ENCODE measurements around the gene ADAM10.
A peak's percentile ranks its signal among the peaks of the same experiment; 100 is the strongest.
"Not testable (repeated sequence)": the region's sequence is repeated elsewhere in the genome, so short reads cannot be mapped to it uniquely, and the experiment has no call there.

ADAM10 gene

GRCh38 chr15:58605931-58606530 lies 143.5 kb downstream of the ADAM10 start:
- DNase-seq = peak; percentile 80

GRCh38 chr15:58604455-58604923 lies 145.0 kb downstream of the ADAM10 start:
- no peak for DNase-seq

GRCh38 chr15:58603927-58604326 lies 145.6 kb downstream of the ADAM10 start:
- DNase-seq = not testable (repeated sequence)

GRCh38 chr15:58602823-58603222 lies 146.7 kb downstream of the ADAM10 start:
- DNase-seq = no peak

DNA sequence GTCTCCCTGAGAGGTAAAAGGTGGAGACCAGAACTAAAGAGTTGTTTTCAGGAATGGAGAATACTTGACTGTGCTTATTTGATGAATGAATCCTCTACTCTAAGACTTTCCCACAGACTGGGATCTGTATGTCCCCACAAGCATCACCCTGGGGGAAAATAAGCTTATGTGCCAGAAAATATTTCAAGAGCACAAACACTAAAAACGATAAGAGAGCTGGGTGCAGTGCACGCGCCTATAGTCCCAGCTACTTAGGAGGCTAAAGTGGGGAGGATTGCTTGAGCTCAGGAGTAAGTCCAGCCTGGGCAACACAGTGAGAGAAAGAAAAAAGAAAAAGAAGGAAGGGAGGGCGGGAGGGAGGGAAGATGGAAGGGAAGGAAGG lies 150.7 kb downstream of the ADAM10 start:
- no peak for DNase-seq

DNA sequence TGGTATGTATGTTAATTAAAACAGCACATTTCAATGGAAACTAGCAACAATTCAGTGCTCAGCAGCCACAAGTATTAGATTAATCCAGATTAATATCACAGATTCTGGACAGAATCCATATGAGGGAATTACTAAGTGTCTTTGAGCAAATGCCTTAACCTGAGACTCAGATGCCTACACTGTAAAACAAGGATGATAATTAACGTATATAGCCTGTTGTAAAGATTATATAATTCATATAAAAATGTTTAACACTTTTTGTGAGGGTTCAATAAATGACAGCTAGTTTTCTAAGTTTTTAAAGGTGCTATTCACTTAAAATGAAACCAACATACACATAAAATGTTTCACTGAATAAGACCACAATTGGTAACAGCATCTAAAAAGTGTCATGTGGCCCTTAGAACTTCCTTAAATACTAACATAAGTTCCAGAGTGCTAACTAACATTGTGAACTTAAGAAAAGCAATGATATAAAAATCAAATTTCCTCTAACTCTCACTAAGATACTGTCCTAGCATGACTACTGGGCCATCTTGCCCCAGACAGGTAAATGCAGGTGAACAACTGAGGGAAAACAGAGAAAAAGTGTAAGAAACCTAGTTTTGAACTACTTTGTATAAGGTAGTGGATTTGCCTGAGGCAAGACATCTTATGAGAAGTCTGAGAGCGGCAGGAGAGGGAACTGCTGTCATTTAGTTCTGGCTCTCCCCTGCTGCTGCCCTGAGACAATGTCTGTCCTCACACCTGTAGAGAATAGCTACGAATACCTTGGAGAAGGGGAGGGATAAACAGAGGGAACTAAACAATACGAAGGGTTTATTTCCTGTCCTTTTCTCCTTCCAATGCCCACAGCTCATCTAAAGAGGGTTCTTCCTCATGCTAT lies 151.3 kb downstream of the ADAM10 start:
- peak; percentile 48 for DNase-seq

DNA sequence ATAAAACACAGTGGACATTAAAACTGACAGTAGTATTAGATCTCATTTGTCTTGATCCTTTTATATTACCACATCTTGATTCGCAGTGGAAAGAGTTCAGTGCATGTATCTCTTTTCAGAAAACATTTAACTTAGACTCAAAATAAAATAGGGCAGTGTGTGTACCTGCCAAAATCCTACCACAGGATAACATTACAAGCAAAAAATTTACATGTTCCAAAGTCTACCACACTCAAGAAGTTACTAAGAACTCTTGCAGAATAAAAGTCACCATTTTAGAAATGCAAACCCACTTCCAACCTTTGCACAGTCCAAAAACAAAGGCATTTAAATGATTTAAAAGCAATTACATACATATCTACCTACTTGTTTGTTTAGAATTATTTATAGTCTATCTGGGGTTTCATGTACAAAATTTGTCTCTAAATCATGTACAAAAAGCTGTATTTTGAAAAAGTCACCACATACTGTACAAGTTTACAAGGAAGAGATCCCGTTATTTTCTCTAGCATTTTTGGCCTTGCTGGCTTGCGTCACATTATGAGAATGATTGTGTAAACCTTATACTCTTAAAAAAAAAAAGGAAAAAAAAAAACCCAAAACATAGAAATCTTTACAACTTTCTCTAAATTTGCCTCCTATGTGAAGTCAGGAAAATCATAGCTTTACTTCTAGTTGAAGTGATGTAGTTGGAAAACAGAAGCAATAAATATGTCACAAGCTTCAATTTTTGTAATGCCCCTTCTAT lies 153.8 kb downstream of the ADAM10 start:
- peak; percentile 33 for DNase-seq

DNA sequence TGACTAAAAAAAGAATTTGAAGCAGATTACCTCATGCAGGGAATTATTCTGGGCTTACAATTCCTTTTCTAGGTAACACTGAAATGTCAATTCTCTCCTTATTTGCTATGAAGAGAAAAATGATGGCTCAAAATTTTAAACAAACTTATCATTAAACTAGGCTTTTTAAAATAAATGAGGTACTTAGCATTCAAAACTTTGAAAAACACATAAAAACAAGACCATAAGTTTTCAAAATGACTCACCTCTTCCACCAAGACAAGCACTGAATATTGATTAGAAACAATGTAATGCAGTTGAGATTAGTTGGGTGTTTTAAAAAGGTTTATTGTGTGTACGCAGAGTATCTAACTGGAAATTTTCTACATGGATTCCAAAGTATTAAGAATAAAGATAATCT lies 154.6 kb downstream of the ADAM10 start:
- no peak for DNase-seq

- DNase-seq = peak; percentile 31
Measured at GRCh38 chr15:58593870-58594269, 155.6 kb downstream of the ADAM10 start.

- no peak for DNase-seq
Measured at GRCh38 chr15:58590926-58591325, 158.6 kb downstream of the ADAM10 start.

GRCh38 chr15:58590236-58590635 lies 159.3 kb downstream of the ADAM10 start:
- DNase-seq = no peak

DNA sequence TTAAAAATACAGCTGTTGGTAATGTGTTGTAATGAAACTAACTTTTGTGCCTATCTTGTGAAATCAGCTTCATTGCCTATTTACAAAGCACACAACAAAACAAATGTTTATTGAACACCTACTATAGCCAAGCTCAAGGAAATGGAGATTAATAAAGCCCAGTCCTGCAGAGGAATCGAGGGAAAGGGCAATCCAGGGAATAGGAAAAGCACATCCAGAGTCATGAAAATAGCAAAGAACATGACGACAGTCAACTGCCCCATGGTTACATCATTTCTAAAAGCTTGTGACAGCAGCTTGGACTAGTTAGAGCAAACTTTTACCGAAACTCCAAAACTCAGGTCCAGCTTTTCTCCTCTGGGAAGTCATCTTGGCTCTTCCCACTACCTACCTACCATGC lies 160.5 kb downstream of the ADAM10 start:
- DNase-seq = no peak

DNA sequence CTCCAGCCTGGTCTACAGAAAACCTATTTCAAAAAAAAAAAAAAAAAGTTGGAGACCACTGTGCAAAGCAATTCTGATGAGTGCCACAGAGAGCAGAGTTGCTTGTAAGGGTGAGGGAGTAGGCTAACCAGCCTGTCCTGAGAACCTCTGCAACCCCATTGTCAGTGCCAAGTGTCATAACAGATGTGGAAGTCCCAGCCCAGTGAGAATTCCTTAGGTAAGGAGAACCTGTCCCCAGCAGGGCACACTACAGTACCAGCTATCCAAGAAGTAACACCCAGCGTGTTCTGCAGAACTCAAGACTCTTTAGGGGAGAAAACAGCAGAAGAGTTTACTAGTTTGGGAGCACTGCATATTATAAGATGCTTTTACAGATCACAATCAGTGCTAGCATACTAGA lies 161.4 kb downstream of the ADAM10 start:
- no peak for DNase-seq

DNA sequence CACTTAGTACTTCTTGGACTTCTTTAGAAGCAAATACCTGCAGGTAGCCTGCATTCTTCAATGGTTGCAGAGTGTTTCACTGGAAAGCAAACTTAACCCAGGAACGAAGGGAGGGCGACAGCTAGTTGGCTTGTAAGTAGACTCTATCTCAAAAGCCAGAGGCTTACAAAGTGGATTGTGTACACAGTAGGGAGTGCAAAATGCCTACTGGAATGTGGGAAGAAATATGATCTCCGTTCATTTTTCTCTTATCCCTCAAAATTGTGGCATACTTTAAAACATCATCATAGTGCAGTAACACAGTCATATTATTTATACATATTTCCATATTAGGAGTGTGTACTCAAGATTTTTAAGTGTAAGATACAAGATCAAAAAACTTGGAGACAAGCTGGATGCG lies 162.0 kb downstream of the ADAM10 start:
- DNase-seq = no peak

GRCh38 chr15:58585693-58586443 lies 163.6 kb downstream of the ADAM10 start:
- DNase-seq = no peak

- DNase-seq = no peak
Measured at GRCh38 chr15:58584789-58585461, 164.6 kb downstream of the ADAM10 start.

DNA sequence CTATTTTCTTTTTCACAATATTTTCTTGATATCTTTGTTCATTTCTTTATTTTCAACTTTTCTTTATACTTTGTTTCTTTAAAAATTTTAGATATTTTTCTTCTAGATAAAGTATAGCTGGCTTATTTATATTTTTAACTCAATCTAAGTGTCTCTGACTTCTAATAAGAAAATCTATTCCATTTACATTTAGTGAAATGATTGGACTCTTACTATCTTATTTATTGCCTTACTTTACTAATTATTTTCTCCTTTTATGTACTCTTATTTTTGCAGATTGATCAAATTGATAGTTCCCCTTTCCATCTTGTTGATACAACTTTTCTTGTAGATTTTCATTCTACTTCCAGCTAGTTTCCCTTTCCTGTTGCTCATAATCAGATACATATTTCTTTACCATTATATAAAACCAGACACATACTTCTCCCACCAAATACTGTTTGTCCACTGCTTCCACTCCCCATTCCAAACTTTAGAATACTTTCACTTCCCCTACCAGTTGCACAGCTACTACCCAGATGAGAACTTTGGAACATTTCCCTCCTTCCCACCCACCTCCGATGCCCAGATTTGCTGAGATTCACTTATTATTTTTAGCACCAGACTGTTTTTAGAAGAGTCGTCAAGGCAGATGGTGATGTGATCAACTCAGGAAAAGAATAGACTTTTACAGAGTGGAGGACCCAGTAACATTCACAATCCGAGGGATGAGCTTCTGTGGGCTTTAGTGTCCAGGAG lies 166.2 kb downstream of the ADAM10 start:
- peak; percentile 73 for DNase-seq

DNA sequence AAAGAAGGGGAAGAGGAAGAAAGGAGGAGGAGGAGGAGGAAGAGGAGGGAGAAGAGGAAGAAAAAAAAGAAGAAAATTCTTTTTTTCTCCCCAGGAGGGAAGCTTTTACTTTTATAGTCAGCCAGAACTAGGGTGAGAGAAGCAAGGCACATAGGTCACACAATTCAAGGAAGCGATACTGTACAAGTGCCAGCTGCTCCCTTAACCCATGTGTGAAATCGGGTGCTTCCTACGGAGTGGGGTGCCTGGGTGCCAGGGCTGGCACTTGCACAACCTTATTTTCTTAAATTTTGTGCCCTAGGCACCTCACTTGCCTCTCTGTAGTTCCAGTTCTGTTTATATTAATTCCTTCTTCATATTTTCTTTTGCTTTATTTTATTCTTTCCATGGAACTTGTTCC lies 167.3 kb downstream of the ADAM10 start:
- DNase-seq = peak; percentile 61

GRCh38 chr15:58576657-58577056 lies 172.8 kb downstream of the ADAM10 start:
- no peak for DNase-seq

DNA sequence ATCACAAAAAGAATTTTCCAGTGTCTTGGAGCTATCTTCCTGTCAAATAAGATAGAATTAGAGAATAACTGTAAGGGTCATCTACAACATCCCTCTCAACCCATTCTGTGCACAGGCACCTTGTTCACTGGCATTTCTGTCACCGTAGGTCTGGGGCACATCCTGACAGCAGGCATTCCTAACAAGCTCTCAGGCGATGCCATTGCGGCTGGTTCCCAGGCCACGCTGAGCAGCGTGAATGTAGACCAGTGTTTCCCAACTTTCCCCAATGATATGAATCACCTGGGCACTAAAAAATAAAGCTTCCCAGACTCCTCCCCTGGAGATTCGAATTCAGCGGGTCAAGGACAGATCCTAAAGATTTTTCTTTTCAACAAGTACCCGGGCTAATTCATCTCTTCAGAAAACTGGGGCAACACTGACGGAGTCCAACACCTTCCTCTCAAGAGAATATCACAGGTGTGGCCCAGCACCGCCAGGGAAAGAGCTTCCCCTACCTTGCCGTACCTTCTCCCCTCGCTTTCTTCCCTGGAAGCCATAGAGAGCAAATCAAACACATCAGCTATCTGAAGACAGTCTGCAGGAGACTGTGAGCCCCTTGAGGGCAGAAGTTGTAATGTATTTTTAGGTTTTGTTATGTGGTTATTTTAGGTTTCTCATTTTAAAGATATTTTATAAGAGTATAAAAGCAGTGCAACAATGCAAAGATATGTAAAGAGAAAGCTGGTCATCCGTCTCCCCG lies 174.3 kb downstream of the ADAM10 start:
- no peak for DNase-seq

- DNase-seq = no peak
Measured at GRCh38 chr15:58574631-58575030, 174.9 kb downstream of the ADAM10 start.
